Heart left ventricle (tissue), 16 donors: ENCODE measurements around the gene AIRE. TPM values are rescaled to one million over a fixed set of nuclear protein-coding genes. Genes with fewer than 3 reads are reported as not detected.
"Not testable (repeated sequence)": the region's sequence is repeated elsewhere in the genome, so short reads cannot be mapped to it uniquely, and the experiment has no call there.

ENCODE experiments used
- ATAC-seq, 4 donors: fragments of 200-7000 bp; cut with Tn5 transposase; one replicate each; pipeline ENCODE4 v1.9.1; 2020 to 2022; ENCODE audit warnings: moderate library complexity in 4 of 4, mild to moderate bottlenecking in 3 of 4, moderate number of reproducible peaks in 1 of 4
- DNase-seq, 5 donors: peaks; one replicate each; pipeline ENCODE4 v3.0.0-alpha.2; 2020
- H3K27ac ChIP-seq, 12 donors: fragments of 200-600 bp; sonication (generic) in 4 of 12; one replicate each; pipeline versions ENCODE4 v1.5.0 to v1.8.0; 2016 to 2022; ENCODE audit warnings: mild to moderate bottlenecking in 2 of 12
- H3K27me3 ChIP-seq, 9 donors: fragments of 200-600 bp; sonication (generic) in 2 of 9; one replicate each; pipeline versions ENCODE4 v1.5.1 to v1.8.0; 2016 to 2022; ENCODE audit warnings: mild to moderate bottlenecking in 3 of 9
- H3K36me3 ChIP-seq, 9 donors: fragments of 200-600 bp; sonication (generic) in 2 of 9; one replicate each; pipeline versions ENCODE4 v1.5.0 to v1.8.0; 2018 to 2022; ENCODE audit warnings: mild to moderate bottlenecking in 2 of 9
- H3K4me1 ChIP-seq, 12 donors: fragments of 200-600 bp; sonication (generic) in 4 of 12; one replicate each; pipeline versions ENCODE4 v1.5.0 to v1.8.0; 2016 to 2022; ENCODE audit warnings: mild to moderate bottlenecking in 3 of 12
- H3K4me3 ChIP-seq, 12 donors: fragments of 200-600 bp; sonication (generic) in 4 of 12; one replicate each; pipeline versions ENCODE4 v1.5.0 to v1.8.0; 2017 to 2022; ENCODE audit warnings: mild to moderate bottlenecking in 9 of 12, moderate library complexity in 4 of 12
- H3K9me3 ChIP-seq, 12 donors: fragments of 200-600 bp; sonication (generic) in 4 of 12; one replicate each; pipeline versions ENCODE4 v1.5.0 to v1.8.0; 2016 to 2022; ENCODE audit warnings: mild to moderate bottlenecking in 1 of 12
- CTCF ChIP-seq, 12 donors: fragments of 200-600 bp; sonication (generic) in 4 of 12; IDR thresholded peaks; one replicate each; pipeline versions ENCODE4 v1.5.0 to v1.8.0; 2018 to 2022; ENCODE audit warnings: antibody characterized with exemption in 12 of 12, mild to moderate bottlenecking in 5 of 12
- POLR2A ChIP-seq, 2 donors: fragments of 450-650 bp; IDR thresholded peaks; one replicate each; pipeline ENCODE4 v1.6.1; 2017; ENCODE audit warnings: antibody characterized with exemption in 2 of 2, mild to moderate bottlenecking in 2 of 2, moderate library complexity in 2 of 2
- whole genome bisulfite sequencing, 4 donors: extraction: QIAGEN DNeasy Blood & Tissue Kit in 2 of 4; methylation state at CpG; one replicate each; pipeline versions ENCODE4 v1.1.5 to v1.1.7; 2013 to 2018; 5-methylcytosine and 5-hydroxymethylcytosine counted together
- intact Hi-C, 10 donors: fragments of 100-400 bp; cut with DNase I; formaldehyde crosslinking; loops; one replicate each; pipeline versions ENCODE4 v1.11.1 to v1.14.2; 2022
- polyA plus RNA-seq, 2 donors: library from polyadenylated mRNA; stranded (reverse); fragments of 200-250 nt; gene quantifications; one replicate each; pipeline ENCODE4 v1.2.3, GENCODE V29; 2013
- total RNA-seq, 9 donors: library from RNA; depleted of rRNA in 2 of 9; stranded (reverse); fragments of >200 nt in 2 of 9; fragmentation: NEBNext Ultra II Directional in 3 of 9; extraction: Animal tissue kit (Norgen Biotek cat#: 25700) in 3 of 9; gene quantifications; one replicate each; pipeline versions ENCODE4 v1.1.0 to v1.2.4, GENCODE V29; 2016 to 2023
- donor health status: ischemic (EF 13 %, LVEDD 7.1; RV severe dilation, severe dysfunction).
- donor health status: healthy with polysubstance abuse.
- donor health status: DM: no; HTN: yes; CAD: no.
- donor health status: DM: no; HTN: no; CAD: no.
- donor health status: ischemic (EF 25% LVEDD 6.9; RV normal size, moderate dysfunction).
- donor health status: ischemic (EF 25% LVEDD 5.7; RV mildly dilated, moderate dysfunction).
- donor health status: healthy.
- donor health status: DM: yes; HTN: yes; CAD: no.
- donor health status: ischemic (EF 35%, LVEDD 5.7; RV mildly dilated, moderate dysfunction).
- donor health status: nonischemic (EF 11% LVEDD 7.7; RV severe dilation, severe dysfunction).
- donor health status: DM: yes; HTN: yes; CAD: no.
- donor health status: PGD.
- donor health status: ischemic (EF 29% LVEDD 5.4; RV normal size, mild dysfunction).
- donor health status: nonischemic (EF 23%, LVEDD 6.1; RV moderate dilation, normal function).

AIRE gene
- total and polyA plus RNA-seq, 11 donors: 0.03 to 0.21 (median 0.16) TPM; not detected in 8

GRCh38 chr21:44300262-44300959 is 14.7 kb downstream of the AIRE start:
- peak overlapping the region; percentile 74 to 97 (median 92) for H3K27ac ChIP-seq
- TF ChIP-seq POLR2A (IDR thresholded peaks at IDR 0.05) (peak in 1 of 2 donors; percentile 36), CTCF (IDR thresholded peaks at IDR 0.05) (no peak)
- H3K4me3 ChIP-seq: peak overlapping the region; percentile 61 to 96 (median 83)
- WGBS, 4 donors: 1 to 12% (median 7%) methylated on average over 8 to 67 of the region's 67 CpGs
- H3K4me1 ChIP-seq: peaks cover 6 to 68% (median 54%) of the 10 kb centered on the region in 12 donors
- H3K27me3 ChIP-seq: no peaks in the 10 kb centered on the region
- intact Hi-C loops: loop anchor here in 3 of 10 donors (10.0 kb wide), 4 partner anchors 246 to 506 kb away; no protein-coding TSS in a partner anchor
- peaks cover 0 to 5% (median 0%) of the 10 kb centered on the region in 9 donors for H3K36me3 ChIP-seq
- no peaks in the 10 kb centered on the region for H3K9me3 ChIP-seq
- DNase-seq: peak; percentile 80 to 90 (median 84)
- peak in 3 of 4 donors; percentile 63 to 66 (median 65) for ATAC-seq

GRCh38 chr21:44301141-44301540 is 15.5 kb downstream of the AIRE start:
- no peaks in the 10 kb centered on the region for H3K9me3 ChIP-seq
- TF ChIP-seq CTCF (IDR thresholded peaks at IDR 0.05) (no peak), POLR2A (IDR thresholded peaks at IDR 0.05) (no peak)
- no peak for DNase-seq
- no peaks in the 10 kb centered on the region for H3K27me3 ChIP-seq
- ATAC-seq: no peak
- peak overlapping the region in 10 of 12 donors; percentile 84 to 97 (median 92) for H3K27ac ChIP-seq
- peaks cover 0 to 5% (median 0%) of the 10 kb centered on the region in 9 donors for H3K36me3 ChIP-seq
- peaks cover 6 to 73% (median 56%) of the 10 kb centered on the region in 12 donors for H3K4me1 ChIP-seq
- WGBS, 4 donors: 66 to 74% (median 72%) methylated on average over 12 to 13 of the region's 13 CpGs
- peak overlapping the region; percentile 61 to 96 (median 83) for H3K4me3 ChIP-seq
- intact Hi-C loops: loop anchor here in 3 of 10 donors (10.0 kb wide), 4 partner anchors 246 to 506 kb away; no protein-coding TSS in a partner anchor

- Histone ChIP-seq H3K9me3 (no peaks in the 10 kb centered on the region), H3K27me3 (no peaks in the 10 kb centered on the region), H3K4me1 (peaks cover 6 to 77% (median 56%) of the 10 kb centered on the region in 12 donors), H3K4me3 (peak overlapping the region in 1 of 12 donors; percentile 83), H3K36me3 (peaks cover 0 to 14% (median under 1%) of the 10 kb centered on the region in 9 donors), H3K27ac (no peak overlapping the region)
- TF ChIP-seq CTCF (IDR thresholded peaks at IDR 0.05) (no peak), POLR2A (IDR thresholded peaks at IDR 0.05) (no peak)
- no peak for DNase-seq
- no peak for ATAC-seq
- 47 to 78% (median 72%) methylated on average over 6 to 9 of the region's 9 CpGs for WGBS, 4 donors
- intact Hi-C loops: loop anchor here in 4 of 10 donors (2.0 to 10.0 kb wide), 5 partner anchors 35 to 507 kb away; no protein-coding TSS in a partner anchor
Measured at GRCh38 chr21:44301961-44302406, 16.3 kb downstream of the AIRE start.

GRCh38 chr21:44302573-44303401 is 17.1 kb downstream of the AIRE start:
- not testable (repeated sequence) for H3K27me3 ChIP-seq, H3K9me3 ChIP-seq, DNase-seq, ATAC-seq, H3K4me3 ChIP-seq
- Histone ChIP-seq H3K27ac (peak overlapping the region in 1 of 12 donors; percentile 13), H3K36me3 (peaks cover 0 to 22% (median 3%) of the 10 kb centered on the region in 9 donors), H3K4me1 (peaks cover 0 to 69% (median 51%) of the 10 kb centered on the region in 12 donors)
- intact Hi-C loops: loop anchor here in 4 of 10 donors (2.0 to 10.0 kb wide), 5 partner anchors 34 to 508 kb away; no protein-coding TSS in a partner anchor
- WGBS, 4 donors: 84 to 88% (median 88%) methylated on average over 23 of the region's 23 CpGs
